GM12865 (cell line): ENCODE measurements around the gene MEF2C.

Source experiments
- DNase-seq: peaks from one replicate; pipeline ENCODE4 v3.0.0; 2010; ENCODE audit warnings: low read depth
- H3K4me3 ChIP-seq: 2 replicates; pipeline ENCODE4 v1.5.1; 2011; ENCODE audit warnings: mild to moderate bottlenecking, low read depth, low read length, control low read depth
- TF ChIP-seq, protein P1 (sequence below): IDR thresholded peaks from 2 replicates; pipeline ENCODE4 v1.5.1; 2011; ENCODE audit warnings: low read length, control low read depth, low read depth, inconsistent platforms; ENCODE audit not compliant: insufficient read depth; ENCODE audit errors: missing control alignments

MEF2C gene

DNA sequence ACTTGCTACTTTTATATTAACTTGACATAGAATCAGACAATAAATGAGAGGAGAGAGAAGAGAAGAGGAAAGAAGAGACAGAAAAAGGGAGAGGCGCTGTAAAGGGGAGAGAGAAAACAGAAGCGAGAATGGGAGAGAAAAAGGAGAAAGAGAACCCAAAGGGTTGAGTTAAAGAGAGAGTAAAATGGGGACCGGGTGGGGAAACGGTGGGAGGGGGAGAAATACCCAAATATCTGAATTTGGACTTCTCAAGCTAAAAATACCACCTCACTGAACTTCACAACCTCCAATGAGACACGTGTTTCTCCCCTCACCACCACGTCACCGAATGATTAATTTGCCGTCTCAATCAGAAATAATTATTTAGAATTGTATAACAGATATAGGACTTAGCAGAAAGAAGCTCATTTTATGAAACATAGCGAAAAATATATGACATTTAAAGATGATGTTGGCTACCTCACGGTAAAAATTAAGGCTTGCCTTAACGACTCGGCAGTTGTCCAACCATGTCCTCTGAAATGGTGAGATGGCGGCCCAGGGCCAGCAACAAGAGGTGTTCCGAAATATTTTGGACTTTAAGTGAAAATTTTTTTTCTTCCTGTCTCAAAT lies 204.1 kb downstream of the MEF2C start:
- DNase-seq = no peak
- no peak overlapping the region for H3K4me3 ChIP-seq
- TF ChIP-seq, protein P1, sequence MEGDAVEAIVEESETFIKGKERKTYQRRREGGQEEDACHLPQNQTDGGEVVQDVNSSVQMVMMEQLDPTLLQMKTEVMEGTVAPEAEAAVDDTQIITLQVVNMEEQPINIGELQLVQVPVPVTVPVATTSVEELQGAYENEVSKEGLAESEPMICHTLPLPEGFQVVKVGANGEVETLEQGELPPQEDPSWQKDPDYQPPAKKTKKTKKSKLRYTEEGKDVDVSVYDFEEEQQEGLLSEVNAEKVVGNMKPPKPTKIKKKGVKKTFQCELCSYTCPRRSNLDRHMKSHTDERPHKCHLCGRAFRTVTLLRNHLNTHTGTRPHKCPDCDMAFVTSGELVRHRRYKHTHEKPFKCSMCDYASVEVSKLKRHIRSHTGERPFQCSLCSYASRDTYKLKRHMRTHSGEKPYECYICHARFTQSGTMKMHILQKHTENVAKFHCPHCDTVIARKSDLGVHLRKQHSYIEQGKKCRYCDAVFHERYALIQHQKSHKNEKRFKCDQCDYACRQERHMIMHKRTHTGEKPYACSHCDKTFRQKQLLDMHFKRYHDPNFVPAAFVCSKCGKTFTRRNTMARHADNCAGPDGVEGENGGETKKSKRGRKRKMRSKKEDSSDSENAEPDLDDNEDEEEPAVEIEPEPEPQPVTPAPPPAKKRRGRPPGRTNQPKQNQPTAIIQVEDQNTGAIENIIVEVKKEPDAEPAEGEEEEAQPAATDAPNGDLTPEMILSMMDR = no peak

DNA sequence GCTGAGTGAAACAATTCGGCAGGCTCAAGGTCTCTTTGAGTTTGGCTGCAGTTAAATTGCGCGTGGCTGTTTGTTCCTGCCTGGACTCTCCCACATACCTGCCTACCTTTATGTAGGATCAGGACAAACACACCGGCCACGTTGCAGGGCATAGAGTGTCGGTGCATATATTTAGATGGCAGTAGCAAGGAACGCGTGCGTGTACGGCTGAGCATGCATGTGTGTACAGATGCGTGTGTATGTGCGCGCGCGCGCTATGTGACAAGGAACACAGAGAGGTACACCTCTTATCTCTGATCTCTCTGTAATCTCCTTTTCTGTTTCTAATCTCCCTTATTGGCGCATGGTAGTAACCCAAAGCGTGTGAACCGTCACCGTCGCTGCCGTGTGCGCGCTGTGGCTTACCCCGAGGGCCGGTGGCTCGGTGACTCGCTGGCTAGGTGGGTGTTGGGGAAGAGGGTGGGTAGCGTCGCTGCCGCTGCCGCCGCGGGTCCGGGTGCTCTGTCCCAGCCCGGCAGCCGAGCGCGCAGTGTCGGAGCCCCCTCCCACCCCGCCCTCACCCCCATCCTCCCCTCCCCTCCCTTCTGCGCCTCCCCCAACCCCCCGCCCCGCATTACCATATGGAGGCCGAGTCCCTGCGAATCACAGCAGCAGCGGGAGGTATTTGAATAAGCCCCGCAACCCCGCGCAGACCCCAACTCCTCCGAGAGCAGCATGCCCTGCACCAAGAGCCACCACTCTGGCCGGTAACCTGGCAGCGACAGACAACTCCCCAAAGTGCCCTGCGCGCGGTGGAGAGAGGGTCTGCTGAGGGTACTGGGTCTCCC lies 204.8 kb downstream of the MEF2C start:
- no peak overlapping the region; the same call in 1 of the 2 replicates for H3K4me3 ChIP-seq
- no peak for DNase-seq
- TF ChIP-seq, protein P1 = no peak

DNA sequence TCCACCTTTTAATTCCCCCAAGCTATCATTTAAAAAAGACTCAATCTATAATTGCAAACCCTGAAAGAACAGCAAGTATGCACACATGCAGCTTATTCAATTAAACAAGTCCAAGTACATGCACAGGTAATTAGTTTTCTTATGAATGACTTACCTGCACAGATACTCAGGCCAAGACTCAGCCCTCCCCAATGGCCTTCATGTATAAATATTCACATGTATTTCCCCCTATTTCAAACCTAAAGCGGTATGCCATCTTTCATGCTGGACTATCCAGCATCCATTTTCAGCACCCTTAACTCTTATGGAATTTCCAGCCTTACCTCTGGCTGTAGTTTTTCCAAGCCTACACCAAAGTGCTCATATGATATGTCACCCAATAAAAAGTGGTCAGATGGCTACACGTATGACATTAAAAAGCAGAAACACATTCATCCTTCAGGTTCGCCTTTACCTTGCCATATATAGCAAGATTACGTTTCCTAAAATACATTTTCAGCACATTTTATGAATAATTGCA lies 205.5 kb downstream of the MEF2C start:
- TF ChIP-seq, protein P1 = no peak
- H3K4me3 ChIP-seq = no peak overlapping the region
- no peak for DNase-seq

DNA sequence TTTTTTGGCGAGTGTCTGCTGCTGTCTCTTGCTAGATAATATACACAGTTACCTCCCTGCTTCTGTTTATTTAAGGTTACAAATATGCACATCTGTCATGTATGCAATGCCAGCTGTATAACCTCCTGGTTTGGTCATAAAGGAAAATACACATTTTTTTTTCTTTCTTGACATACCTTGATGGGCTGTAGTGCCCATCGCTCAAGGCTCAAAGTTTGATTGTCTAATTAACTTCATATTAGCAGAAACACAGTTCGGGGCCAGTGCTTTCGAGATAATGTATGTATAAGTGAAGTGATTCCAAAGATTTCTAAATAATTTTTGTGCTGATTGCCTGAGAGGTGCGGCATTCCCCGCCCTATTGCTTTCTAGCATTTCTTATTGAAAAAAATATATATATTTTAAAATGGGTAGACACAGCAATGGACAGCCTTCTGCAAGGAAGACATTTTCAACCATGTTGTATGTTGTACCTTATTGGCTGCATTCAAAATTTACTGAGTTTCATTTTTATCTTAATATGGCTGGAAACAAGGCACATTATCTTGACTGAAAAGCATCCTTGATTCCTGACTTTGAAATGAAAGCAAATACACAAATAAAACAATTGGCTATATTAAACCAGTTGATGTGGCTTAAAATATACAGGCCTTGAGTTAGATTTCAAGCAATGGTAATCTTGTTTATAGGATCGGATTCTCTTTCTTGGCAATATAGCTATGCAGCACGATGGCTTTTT lies 206.2 kb downstream of the MEF2C start:
- H3K4me3 ChIP-seq = peak overlapping the region; percentile 59
- DNase-seq = no peak
- TF ChIP-seq, protein P1 = no peak

DNA sequence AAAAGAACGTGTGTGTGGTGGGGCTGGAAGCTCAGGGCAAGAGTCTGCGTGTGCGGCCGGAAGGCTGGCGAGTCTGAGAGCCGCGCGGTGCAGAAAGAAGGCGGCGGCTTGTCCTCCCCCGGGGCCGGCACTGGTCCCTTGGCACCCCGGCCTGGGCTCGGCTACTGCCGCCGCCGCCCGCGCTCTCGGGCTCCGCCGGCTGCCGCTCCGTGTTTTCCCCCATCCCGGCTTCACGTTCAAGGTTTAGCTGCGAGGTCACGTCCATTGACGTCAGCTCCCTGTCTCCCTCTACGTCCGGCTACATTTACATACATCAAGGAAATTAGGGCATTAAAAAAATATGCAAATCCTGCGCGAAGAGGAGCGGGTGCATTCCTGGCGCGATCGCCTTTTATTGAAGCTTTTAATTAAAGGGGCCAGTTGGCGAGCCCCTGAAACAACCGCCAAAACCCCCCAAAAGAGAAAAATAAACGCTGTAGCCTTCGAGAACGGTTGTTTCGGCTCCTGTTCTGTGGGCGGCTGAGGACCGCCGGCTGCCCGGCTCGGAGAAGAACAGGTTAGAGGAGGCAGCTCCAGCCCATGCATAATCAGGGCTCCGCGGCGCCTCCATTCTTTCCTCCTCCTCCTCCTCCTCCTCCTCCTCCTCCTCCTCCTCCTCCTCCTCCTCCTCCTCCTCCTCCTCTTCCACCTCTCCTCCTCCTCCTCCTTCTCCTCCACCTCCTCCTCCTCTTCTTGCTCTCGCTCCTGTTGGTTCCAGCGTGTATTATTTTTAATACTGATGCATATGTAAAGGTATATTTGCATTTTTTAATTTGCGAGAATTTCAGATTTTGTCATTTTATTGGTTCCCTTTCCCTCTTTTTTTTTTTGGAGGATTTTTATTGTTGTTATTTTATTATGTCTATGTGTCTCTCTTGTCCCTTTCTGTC lies 207.0 kb downstream of the MEF2C start:
- H3K4me3 ChIP-seq = peak overlapping the region; percentile 59
- DNase-seq = peak; percentile 92

More for the DNA sequence above, 207.0 kb downstream of the MEF2C start:
- TF ChIP-seq, protein P1 = no peak
